Vagina (tissue), 2 donors: ENCODE results near the gene DDX27. TPM values are rescaled to one million over a fixed set of nuclear protein-coding genes. Genes with fewer than 3 reads are reported as not detected.

Experiments
- DNase-seq, 2 donors: peaks; one replicate each; pipeline ENCODE4 v3.0.0-alpha.2; 2017; ENCODE audit errors: extremely low spot score in 2 of 2
- H3K27ac ChIP-seq: fragments of 200-600 bp; sonication (generic); one replicate; pipeline ENCODE4 v1.5.1; 2019
- H3K27me3 ChIP-seq: fragments of 200-600 bp; sonication (generic); one replicate; pipeline ENCODE4 v1.5.1; 2019
- H3K36me3 ChIP-seq, 2 donors: fragments of 200-600 bp; sonication (generic); one replicate each; pipeline ENCODE4 v1.5.1; 2017 to 2019
- H3K4me1 ChIP-seq: fragments of 200-600 bp; sonication (generic); one replicate; pipeline ENCODE4 v1.5.1; 2019
- H3K4me3 ChIP-seq, 2 donors: fragments of 200-600 bp; sonication (generic); 1 replicate in 1 of 2; 2 replicates in 1 of 2; pipeline ENCODE4 v1.5.1; 2016 to 2019
- H3K9me3 ChIP-seq: fragments of 200-600 bp; sonication (generic); one replicate; pipeline ENCODE4 v1.5.1; 2019
- CTCF ChIP-seq, 3 experiments: fragments of 450-650 bp in 2 of 3; fragments of 200-600 bp in 1 of 3; sonication (generic) in 1 of 3; IDR thresholded peaks; one replicate each; pipeline ENCODE4 v1.5.1; 2017 to 2019; ENCODE audit warnings: antibody characterized with exemption in 3 of 3, mild to moderate bottlenecking in 2 of 3, moderate library complexity in 2 of 3
- POLR2A ChIP-seq, 2 donors: fragments of 450-650 bp; IDR thresholded peaks; one replicate each; pipeline ENCODE4 v1.6.1; 2017; ENCODE audit warnings: antibody characterized with exemption in 2 of 2, mild to moderate bottlenecking in 2 of 2, moderate library complexity in 2 of 2
- POLR2AphosphoS5 ChIP-seq, 2 donors: sonication (generic); formaldehyde crosslinking; IDR thresholded peaks; one replicate each; pipeline ENCODE4 v1.9.0; 2017; ENCODE audit warnings: antibody characterized with exemption in 2 of 2, mild to moderate bottlenecking in 2 of 2, low read depth in 1 of 2; ENCODE audit not compliant: insufficient read depth in 1 of 2
- intact Hi-C: fragments of 100-400 bp; cut with DNase I; formaldehyde crosslinking; loops from one replicate; pipeline ENCODE4 v1.15.1; 2023
- total RNA-seq: library from RNA; depleted of rRNA; stranded (reverse); fragments of >200 nt; gene quantifications from one replicate; pipeline ENCODE4 v1.2.3, GENCODE V29; 2016

Gene DDX27
- total RNA-seq, 1 donor from 2014 or later, result 23.3 TPM

DNA sequence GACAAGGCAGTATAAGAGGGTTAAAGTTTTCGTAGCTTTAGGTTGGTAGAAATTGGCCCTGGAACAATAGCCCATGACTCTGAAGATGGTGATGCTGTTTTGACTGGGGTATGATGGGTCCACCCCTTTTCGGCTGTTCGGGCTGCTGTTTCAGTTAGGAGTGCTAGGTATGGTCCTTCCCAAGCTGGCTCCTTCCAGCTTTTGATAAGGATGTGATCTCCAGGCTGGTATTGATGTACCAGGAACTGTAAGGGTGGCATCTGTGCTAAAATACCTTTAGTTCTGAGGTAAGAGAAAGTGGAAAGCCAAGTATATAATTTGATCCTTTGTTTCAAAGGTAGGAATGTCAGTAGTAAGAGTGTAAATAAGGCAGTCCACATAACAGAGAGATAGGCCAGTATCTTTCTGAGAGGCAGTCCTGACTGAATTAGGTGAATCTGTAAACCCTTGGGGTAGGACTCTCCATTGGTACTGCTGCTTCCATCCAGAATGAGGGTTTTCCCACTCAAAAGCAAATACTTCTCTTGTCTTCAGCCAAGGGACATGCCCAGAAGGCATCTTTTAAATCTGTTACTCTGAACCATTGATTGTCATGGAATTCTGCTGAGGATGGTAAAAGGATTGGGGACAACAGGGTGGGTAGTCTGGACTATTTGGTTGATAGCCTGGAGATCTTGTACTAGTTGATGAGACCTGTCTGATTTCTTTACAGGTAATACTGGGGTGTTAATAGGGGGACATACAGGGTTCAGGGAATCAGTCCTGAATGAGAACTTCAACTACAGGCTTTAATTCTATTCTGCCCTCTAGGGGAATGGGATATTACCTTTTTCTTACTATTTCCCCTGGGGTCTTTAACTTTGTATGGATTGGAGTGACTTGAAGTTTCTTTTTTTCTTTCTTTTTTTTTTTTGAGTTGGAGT, 64.7 kb downstream of the DDX27 start:
- peaks cover 17% of the 10 kb centered on the region for H3K9me3 ChIP-seq
- H3K27ac ChIP-seq, result no peak overlapping the region
- no peak overlapping the region for H3K4me3 ChIP-seq
- peaks cover 61% of the 10 kb centered on the region for H3K4me1 ChIP-seq
- DNase-seq, result no peak
- intact Hi-C loops, result no loop called here
- TF ChIP-seq CTCF (IDR thresholded peaks at IDR 0.05) (no peak), POLR2AphosphoS5 (IDR thresholded peaks at IDR 0.05; ENCODE audit: insufficient read depth in 1 of 2, low read depth in 1 of 2) (no peak)
- H3K36me3 ChIP-seq, result peaks cover 9 to 92% of the 10 kb centered on the region in 2 donors
- H3K27me3 ChIP-seq, result no peaks in the 10 kb centered on the region

DNA sequence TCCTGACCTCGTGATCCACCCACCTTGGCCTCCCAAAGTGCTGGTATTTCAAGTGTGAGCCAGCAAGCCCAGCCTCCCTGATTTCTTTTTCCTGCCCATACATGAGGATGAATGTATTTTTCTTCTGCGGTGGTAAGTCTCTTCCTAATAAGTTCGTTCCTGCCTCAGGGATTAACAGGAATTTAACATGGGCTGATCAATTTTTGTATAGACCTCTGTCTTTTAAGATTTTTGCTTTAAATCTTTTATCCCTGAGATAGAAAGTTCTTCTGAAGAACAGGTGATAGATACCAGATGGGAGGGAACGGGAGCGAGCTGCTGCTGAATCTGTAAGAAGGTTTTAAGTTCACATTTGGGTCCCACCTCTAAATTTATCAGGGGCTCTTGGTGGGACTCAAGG, 65.6 kb downstream of the DDX27 start:
- Histone ChIP-seq H3K4me3 (no peak overlapping the region), H3K27me3 (no peaks in the 10 kb centered on the region), H3K36me3 (peaks cover 9 to 98% of the 10 kb centered on the region in 2 donors), H3K27ac (no peak overlapping the region), H3K4me1 (peaks cover 52% of the 10 kb centered on the region), H3K9me3 (peaks cover 17% of the 10 kb centered on the region)
- TF ChIP-seq CTCF (IDR thresholded peaks at IDR 0.05), result no peak
- intact Hi-C loops, result no loop called here
- no peak for DNase-seq

GRCh38 chr20:49285233-49285668, 66.0 kb downstream of the DDX27 start:
- Histone ChIP-seq H3K27me3 (no peaks in the 10 kb centered on the region), H3K4me1 (peaks cover 48% of the 10 kb centered on the region), H3K4me3 (no peak overlapping the region), H3K9me3 (peaks cover 17% of the 10 kb centered on the region), H3K36me3 (peaks cover 9 to 98% of the 10 kb centered on the region in 2 donors), H3K27ac (no peak overlapping the region)
- no peak for DNase-seq
- no peak for TF ChIP-seq POLR2A (IDR thresholded peaks at IDR 0.05)
- TF ChIP-seq POLR2AphosphoS5 (IDR thresholded peaks at IDR 0.05; ENCODE audit: insufficient read depth in 1 of 2, low read depth in 1 of 2), result no peak
- TF ChIP-seq CTCF (IDR thresholded peaks at IDR 0.05), result no peak
- intact Hi-C loops, result no loop called here

- no peak overlapping the region for H3K27ac ChIP-seq
- TF ChIP-seq POLR2A (IDR thresholded peaks at IDR 0.05) (no peak), POLR2AphosphoS5 (IDR thresholded peaks at IDR 0.05; ENCODE audit: insufficient read depth in 1 of 2, low read depth in 1 of 2) (no peak), CTCF (IDR thresholded peaks at IDR 0.05) (no peak)
Measured at GRCh38 chr20:49285813-49286494, 66.7 kb downstream of the DDX27 start.

More at GRCh38 chr20:49285813-49286494, 66.7 kb downstream of the DDX27 start:
- DNase-seq, result no peak
- Histone ChIP-seq H3K4me1 (peaks cover 41% of the 10 kb centered on the region), H3K27me3 (no peaks in the 10 kb centered on the region), H3K36me3 (peaks cover 3 to 98% of the 10 kb centered on the region in 2 donors), H3K9me3 (peaks cover 17% of the 10 kb centered on the region), H3K4me3 (no peak overlapping the region)
- intact Hi-C loops, result no loop called here
